ENCODE results near the gene GTF3C2. TPM values are rescaled to one million over a fixed set of nuclear protein-coding genes. Genes with fewer than 3 reads are reported as not detected.
A peak's percentile ranks its signal among the peaks of the same experiment; 100 is the strongest.

Gene GTF3C2
- total and polyA plus RNA-seq, 11 donors = 17.8 to 42.6 (median 24.1) TPM

DNA sequence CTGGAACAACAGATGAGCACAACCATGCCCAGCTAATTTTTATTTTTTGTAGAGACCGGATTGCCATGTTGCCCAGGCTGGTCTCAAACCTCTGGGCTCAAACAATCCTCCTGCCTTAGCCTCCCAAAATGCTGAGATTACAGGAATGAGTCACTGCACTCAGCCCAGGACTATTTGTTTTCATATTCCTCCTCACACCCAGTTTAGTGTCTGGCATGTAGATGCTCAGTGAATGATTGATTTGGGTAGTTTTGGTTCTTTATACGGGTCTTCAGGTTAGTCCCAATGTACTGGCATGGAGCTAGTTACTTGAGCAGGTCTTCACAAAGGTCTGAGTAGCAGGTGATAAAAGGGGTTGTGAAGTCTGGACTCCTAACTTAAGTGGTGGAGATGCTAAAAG lies 7.4 kb upstream of the GTF3C2 start:
- peaks cover 2 to 8% (median 5%) of the 10 kb centered on the region in 12 donors for H3K4me1 ChIP-seq
- no peak overlapping the region for H3K4me3 ChIP-seq
- ATAC-seq (no peak), DNase-seq (no peak)
- no peak for TF ChIP-seq POLR2A (IDR thresholded peaks at IDR 0.05)
- TF ChIP-seq, protein P1, sequence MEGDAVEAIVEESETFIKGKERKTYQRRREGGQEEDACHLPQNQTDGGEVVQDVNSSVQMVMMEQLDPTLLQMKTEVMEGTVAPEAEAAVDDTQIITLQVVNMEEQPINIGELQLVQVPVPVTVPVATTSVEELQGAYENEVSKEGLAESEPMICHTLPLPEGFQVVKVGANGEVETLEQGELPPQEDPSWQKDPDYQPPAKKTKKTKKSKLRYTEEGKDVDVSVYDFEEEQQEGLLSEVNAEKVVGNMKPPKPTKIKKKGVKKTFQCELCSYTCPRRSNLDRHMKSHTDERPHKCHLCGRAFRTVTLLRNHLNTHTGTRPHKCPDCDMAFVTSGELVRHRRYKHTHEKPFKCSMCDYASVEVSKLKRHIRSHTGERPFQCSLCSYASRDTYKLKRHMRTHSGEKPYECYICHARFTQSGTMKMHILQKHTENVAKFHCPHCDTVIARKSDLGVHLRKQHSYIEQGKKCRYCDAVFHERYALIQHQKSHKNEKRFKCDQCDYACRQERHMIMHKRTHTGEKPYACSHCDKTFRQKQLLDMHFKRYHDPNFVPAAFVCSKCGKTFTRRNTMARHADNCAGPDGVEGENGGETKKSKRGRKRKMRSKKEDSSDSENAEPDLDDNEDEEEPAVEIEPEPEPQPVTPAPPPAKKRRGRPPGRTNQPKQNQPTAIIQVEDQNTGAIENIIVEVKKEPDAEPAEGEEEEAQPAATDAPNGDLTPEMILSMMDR (IDR thresholded peaks at IDR 0.05) = no peak
- H3K27me3 ChIP-seq = no peaks in the 10 kb centered on the region
- H3K27ac ChIP-seq = no peak overlapping the region
- intact Hi-C loops (cut with DNase I) = no loop called here
- 86 to 92% (median 90%) methylated on average over 2 of the region's 2 CpGs for WGBS, 4 donors
- H3K36me3 ChIP-seq = peaks cover 4 to 60% (median 57%) of the 10 kb centered on the region in 9 donors
- H3K9me3 ChIP-seq = no peaks in the 10 kb centered on the region

DNA sequence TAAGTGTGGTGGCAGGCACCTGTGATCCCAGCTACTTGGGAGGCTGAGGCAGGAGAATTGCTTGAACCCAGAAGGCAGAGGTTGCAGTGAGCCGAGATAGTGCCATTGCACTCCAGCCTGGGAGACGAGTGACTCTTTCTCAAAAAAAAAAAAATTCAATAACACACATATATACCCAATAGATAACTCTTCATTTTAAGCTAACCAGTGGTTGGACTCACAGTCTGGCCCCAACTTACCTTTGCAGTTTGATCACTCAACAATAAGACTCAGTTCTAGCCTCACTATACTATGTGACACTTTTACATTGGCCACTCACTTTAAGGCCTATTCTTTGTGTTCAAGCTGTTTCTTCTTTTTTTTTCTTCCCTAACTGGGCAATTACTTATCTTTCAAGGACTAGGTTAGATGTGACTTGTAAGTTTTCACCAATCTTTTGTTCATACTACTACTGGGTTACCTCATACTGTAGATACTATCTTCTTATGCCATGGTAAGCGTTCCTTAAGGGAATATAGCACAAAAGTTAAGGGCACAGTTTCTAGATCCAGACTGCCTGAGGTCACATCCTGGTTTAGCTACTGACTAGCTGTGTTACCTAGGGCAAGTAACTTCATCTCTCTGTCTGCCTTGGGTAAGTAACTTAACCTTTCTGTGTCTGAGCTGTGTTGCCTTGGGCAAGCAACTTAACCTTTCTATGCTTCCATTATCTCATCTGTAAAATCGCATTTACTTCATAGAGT lies 6.3 kb upstream of the GTF3C2 start:
- DNase-seq (no peak), ATAC-seq (no peak)
- peaks cover 0 to 7% (median 6%) of the 10 kb centered on the region in 12 donors for H3K4me1 ChIP-seq
- no peak overlapping the region for H3K4me3 ChIP-seq
- WGBS, 4 donors = 85 to 91% (median 90%) methylated on average over 4 of the region's 4 CpGs
- peaks cover 4 to 50% (median 47%) of the 10 kb centered on the region in 9 donors for H3K36me3 ChIP-seq
- no peak for TF ChIP-seq POLR2A (IDR thresholded peaks at IDR 0.05)
- TF ChIP-seq, protein P1 (IDR thresholded peaks at IDR 0.05) = no peak
- no peaks in the 10 kb centered on the region for H3K27me3 ChIP-seq
- no peaks in the 10 kb centered on the region for H3K9me3 ChIP-seq
- H3K27ac ChIP-seq = no peak overlapping the region
- intact Hi-C loops (cut with DNase I) = no loop called here

DNA sequence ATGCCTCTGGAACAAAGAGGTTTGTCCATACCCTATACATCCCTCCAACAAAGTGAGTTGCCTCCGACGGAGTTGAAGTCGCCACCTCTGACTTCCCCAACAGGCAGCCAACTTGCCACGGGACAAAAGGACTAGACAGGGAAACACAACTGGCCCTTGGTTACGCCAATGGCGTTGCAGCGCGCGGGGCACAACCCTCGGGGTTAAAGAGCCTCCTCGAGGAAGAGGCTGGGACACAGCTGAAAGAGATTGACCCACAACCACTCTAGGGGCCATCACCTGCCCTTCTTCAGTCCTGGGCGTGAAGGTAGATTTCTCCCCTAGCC lies 545 bp downstream of the GTF3C2 start:
- intact Hi-C loops (cut with DNase I) = loop anchor here in 4 of 10 donors (1.0 to 5.0 kb wide), 5 partner anchors 14 to 53 kb away; partner anchors contain the start of genes EIF2B4 (in 3 of the 4), MPV17 (in 3 of the 4), SNX17 (in 3 of the 4) and PPM1G (in 1 of the 4)
- H3K4me1 ChIP-seq = peaks cover 4 to 57% (median 27%) of the 10 kb centered on the region in 12 donors
- WGBS, 4 donors = 0 to 2% (median 0%) methylated on average over 10 to 12 of the region's 12 CpGs
- H3K27me3 ChIP-seq = no peaks in the 10 kb centered on the region
- DNase-seq = peak in 4 of 5 donors; percentile 34 to 65 (median 40)
- ATAC-seq = peak; percentile 12 to 19 (median 14)
- TF ChIP-seq POLR2A (IDR thresholded peaks at IDR 0.05) = no peak
- TF ChIP-seq, protein P1 (IDR thresholded peaks at IDR 0.05) = no peak
- no peaks in the 10 kb centered on the region for H3K36me3 ChIP-seq
- H3K27ac ChIP-seq = peak overlapping the region; percentile 66 to 98 (median 88)
- H3K9me3 ChIP-seq = no peaks in the 10 kb centered on the region
- H3K4me3 ChIP-seq = peak overlapping the region; percentile 61 to 97 (median 84)

DNA sequence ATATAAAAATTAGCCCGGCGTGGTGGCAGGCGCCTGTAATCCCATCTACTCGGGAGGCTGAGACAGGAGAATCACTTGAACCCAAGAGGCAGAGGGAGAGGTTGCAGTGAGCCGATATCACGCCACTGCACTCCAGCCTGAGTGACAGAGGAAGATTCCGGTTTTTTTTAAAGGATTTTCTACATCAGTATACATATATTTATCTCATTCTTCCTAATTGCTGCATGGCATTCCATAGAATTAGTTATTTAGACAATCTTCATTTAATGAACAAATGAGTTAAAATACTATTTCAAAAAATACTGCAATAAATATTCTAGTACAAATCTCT lies 2.0 kb downstream of the GTF3C2 start:
- ATAC-seq (no peak), DNase-seq (no peak)
- H3K27me3 ChIP-seq = no peaks in the 10 kb centered on the region
- no peak overlapping the region for H3K27ac ChIP-seq
- TF ChIP-seq, protein P1 (IDR thresholded peaks at IDR 0.05) = no peak
- TF ChIP-seq POLR2A (IDR thresholded peaks at IDR 0.05) = no peak
- no peak overlapping the region for H3K4me3 ChIP-seq
- peaks cover 4 to 57% (median 27%) of the 10 kb centered on the region in 12 donors for H3K4me1 ChIP-seq
- intact Hi-C loops (cut with DNase I) = no loop called here
- peaks cover 0 to 9% (median 0%) of the 10 kb centered on the region in 9 donors for H3K36me3 ChIP-seq
- no peaks in the 10 kb centered on the region for H3K9me3 ChIP-seq
- 93 to 95% (median 94%) methylated on average over 7 of the region's 7 CpGs for WGBS, 4 donors

Data from heart left ventricle (tissue), 16 donors.